Right ventricle myocardium inferior (tissue), 1 donor: ENCODE results near the gene CEP44. TPM values are rescaled to one million over a fixed set of nuclear protein-coding genes. Genes with fewer than 3 reads are reported as not detected.
"Not testable (repeated sequence)": the region's sequence is repeated elsewhere in the genome, so short reads cannot be mapped to it uniquely, and the experiment has no call there.

Experiments used
- ATAC-seq: fragments of 200-7000 bp; cut with Tn5 transposase; one replicate; pipeline ENCODE4 v1.9.1; 2020; ENCODE audit warnings: mild to moderate bottlenecking, moderate library complexity
- DNase-seq: peaks from one replicate; pipeline ENCODE4 v3.0.0; 2021; ENCODE audit errors: missing footprints
- intact Hi-C: fragments of 100-400 bp; cut with DNase I; formaldehyde crosslinking; loops from one replicate; pipeline ENCODE4 v1.11.0; 2022
- total RNA-seq: library from RNA; stranded (reverse); fragmentation: NEBNext Ultra II Directional; extraction: Animal tissue kit (Norgen Biotek cat#: 25700); gene quantifications from one replicate; pipeline ENCODE4 v1.2.1, GENCODE V29; 2021
- donor health status: DM: no; HTN: yes; CAD: no; lungs with severe emphysema.

CEP44 gene
- total RNA-seq, 1 donor from 2014 or later: 9.3 TPM

- no peak for DNase-seq
- intact Hi-C loops: loop anchor here (5.0 to 10.0 kb wide), 4 partner anchors 99 to 892 kb away; no protein-coding TSS in a partner anchor
- no peak for ATAC-seq
Measured at GRCh38 chr4:174316546-174316945, 32.8 kb downstream of the CEP44 start.

- intact Hi-C loops: loop anchor here (5.0 to 10.0 kb wide), 4 partner anchors 100 to 892 kb away; no protein-coding TSS in a partner anchor
- no peak for DNase-seq
- no peak for ATAC-seq
Measured at GRCh38 chr4:174316954-174317353, 33.2 kb downstream of the CEP44 start.

GRCh38 chr4:174317531-174317930, 33.8 kb downstream of the CEP44 start:
- intact Hi-C loops: loop anchor here (5.0 to 10.0 kb wide), 4 partner anchors 100 to 893 kb away; no protein-coding TSS in a partner anchor
- DNase-seq (no peak), ATAC-seq (no peak)

GRCh38 chr4:174318829-174319764, 35.4 kb downstream of the CEP44 start:
- no peak for ATAC-seq
- no peak for DNase-seq
- intact Hi-C loops: loop anchor here (5.0 to 10.0 kb wide), 4 partner anchors 102 to 894 kb away; no protein-coding TSS in a partner anchor

GRCh38 chr4:174320494-174321199, 36.9 kb downstream of the CEP44 start:
- ATAC-seq: no peak
- intact Hi-C loops: no loop called here
- no peak for DNase-seq

GRCh38 chr4:174324236-174324635, 40.5 kb downstream of the CEP44 start:
- intact Hi-C loops: no loop called here
- no peak for ATAC-seq
- no peak for DNase-seq

- no peak for ATAC-seq
- DNase-seq: no peak
- intact Hi-C loops: no loop called here
Measured at GRCh38 chr4:174324725-174325124, 41.0 kb downstream of the CEP44 start.

GRCh38 chr4:174332741-174333493, 49.2 kb downstream of the CEP44 start:
- ATAC-seq (no peak), DNase-seq (no peak)
- intact Hi-C loops: no loop called here

GRCh38 chr4:174334628-174335027, 50.9 kb downstream of the CEP44 start:
- intact Hi-C loops: no loop called here
- ATAC-seq (no peak), DNase-seq (no peak)

GRCh38 chr4:174340714-174341113, 57.0 kb downstream of the CEP44 start:
- DNase-seq (no peak), ATAC-seq (no peak)
- intact Hi-C loops: no loop called here

GRCh38 chr4:174349156-174349555, 65.4 kb downstream of the CEP44 start:
- ATAC-seq (no peak), DNase-seq (no peak)
- intact Hi-C loops: no loop called here

- intact Hi-C loops: no loop called here
- no peak for DNase-seq
Measured at GRCh38 chr4:174352061-174352819, 68.5 kb downstream of the CEP44 start.

GRCh38 chr4:174357321-174357720, 73.6 kb downstream of the CEP44 start:
- ATAC-seq (no peak), DNase-seq (no peak)
- intact Hi-C loops: no loop called here

More at GRCh38 chr4:174352061-174352819, 68.5 kb downstream of the CEP44 start:
- no peak for ATAC-seq

GRCh38 chr4:174358410-174358809, 74.7 kb downstream of the CEP44 start:
- intact Hi-C loops: no loop called here
- DNase-seq: no peak
- ATAC-seq: no peak

GRCh38 chr4:174358829-174359228, 75.1 kb downstream of the CEP44 start:
- intact Hi-C loops: no loop called here
- DNase-seq: no peak

GRCh38 chr4:174362340-174362739, 78.6 kb downstream of the CEP44 start:
- intact Hi-C loops: loop anchor here (10.0 kb wide), 1 partner anchor 352 kb away; no protein-coding TSS in a partner anchor
- DNase-seq: no peak

More at GRCh38 chr4:174358829-174359228, 75.1 kb downstream of the CEP44 start:
- no peak for ATAC-seq

GRCh38 chr4:174363782-174364181, 80.1 kb downstream of the CEP44 start:
- intact Hi-C loops: loop anchor here (10.0 kb wide), 1 partner anchor 351 kb away; no protein-coding TSS in a partner anchor
- not testable (repeated sequence) for DNase-seq, ATAC-seq

More at GRCh38 chr4:174362340-174362739, 78.6 kb downstream of the CEP44 start:
- no peak for ATAC-seq
